IMR-90 (cell line): ENCODE data around the gene E2F3. TPM values are rescaled to one million over a fixed set of nuclear protein-coding genes. Genes with fewer than 3 reads are reported as not detected.
A peak's percentile ranks its signal among the peaks of the same experiment; 100 is the strongest.

Experiments used
- ATAC-seq: fragments of 200-7000 bp; cut with Tn5 transposase; 2 replicates; pipeline ENCODE4 v1.9.1; 2020; ENCODE audit warnings: low read depth, mild to moderate bottlenecking, moderate library complexity
- BruUV-seq: library from RNA; stranded (reverse); fragments of 400-500 nt; replicated peaks from 2 replicates; lab custom pipeline; 2021; lab: Mats Ljungman, UMichigan
- CTCF ChIA-PET: fragments of 300-600 bp; formaldehyde crosslinking; extraction: SDS; loops from one replicate; lab custom pipeline; 2021; ENCODE audit warnings: antibody characterized with exemption; lab: Yijun Ruan, JAX
- POLR2A ChIA-PET: fragments of 300-600 bp; sonication (Branson Sonifier 250); formaldehyde crosslinking; loops from one replicate; lab custom pipeline; 2022; ENCODE audit warnings: antibody characterized with exemption; ENCODE audit not compliant: unreplicated experiment; lab: Charles Lee
- DNase-seq: peaks from one replicate; pipeline ENCODE4 v3.0.0; 2013
- H2AFZ ChIP-seq: replicated peaks from 2 replicates; pipeline ENCODE3; 2013; ENCODE audit warnings: low read length, mild to moderate bottlenecking; ENCODE audit not compliant: poor library complexity
- H2AK5ac ChIP-seq: 2 replicates; pipeline ENCODE4 v1.6.1; 2013; ENCODE audit warnings: low read depth, low read length, inconsistent platforms
- H2AK9ac ChIP-seq: replicated peaks from 2 replicates; pipeline ENCODE3; 2013; ENCODE audit warnings: mild to moderate bottlenecking, low read depth, low read length, moderate library complexity; ENCODE audit not compliant: poor library complexity
- H2BK120ac ChIP-seq: 2 replicates; pipeline ENCODE4 v1.6.1; 2013; ENCODE audit warnings: low read depth, low read length, inconsistent platforms
- H2BK15ac ChIP-seq: 3 replicates; pipeline ENCODE4 v1.6.1; 2013; ENCODE audit warnings: low read depth, low read length, inconsistent platforms
- H2BK20ac ChIP-seq: 2 replicates; pipeline ENCODE4 v1.6.1; 2013; ENCODE audit warnings: low read depth, mild to moderate bottlenecking, inconsistent platforms, low read length, moderate library complexity
- H2BK5ac ChIP-seq: 2 replicates; pipeline ENCODE4 v1.6.1; 2013; ENCODE audit warnings: mild to moderate bottlenecking, low read depth, low read length, inconsistent platforms; ENCODE audit not compliant: poor library complexity, severe bottlenecking
- H3K14ac ChIP-seq: replicated peaks from 2 replicates; pipeline ENCODE4 v1.6.1; 2013; ENCODE audit warnings: low read depth, low read length, inconsistent platforms
- H3K18ac ChIP-seq: 2 replicates; pipeline ENCODE4 v1.6.1; 2013; ENCODE audit warnings: low read depth, low read length, control low read depth
- H3K23ac ChIP-seq: 2 replicates; pipeline ENCODE4 v1.6.1; 2013; ENCODE audit warnings: low read depth, low read length, inconsistent platforms
- H3K27ac ChIP-seq: 2 replicates; pipeline ENCODE4 v1.5.1; 2013; ENCODE audit warnings: mild to moderate bottlenecking, control low read depth, low read length; ENCODE audit not compliant: insufficient read depth
- H3K27me3 ChIP-seq: 2 replicates; pipeline ENCODE4 v1.6.1; 2013; ENCODE audit warnings: low read length; ENCODE audit not compliant: control insufficient read depth, insufficient read depth
- H3K36me3 ChIP-seq: 2 replicates; pipeline ENCODE4 v1.6.1; 2013; ENCODE audit warnings: low read length, mixed read lengths; ENCODE audit not compliant: control insufficient read depth, insufficient read depth
- H3K4ac ChIP-seq: 2 replicates; pipeline ENCODE4 v1.6.1; 2013; ENCODE audit warnings: low read depth, low read length, inconsistent platforms
- H3K4me1 ChIP-seq: 2 replicates; pipeline ENCODE4 v1.6.1; 2013; ENCODE audit warnings: low read length, mixed read lengths; ENCODE audit not compliant: control insufficient read depth, insufficient read depth
- H3K4me2 ChIP-seq: 2 replicates; pipeline ENCODE4 v1.6.1; 2013; ENCODE audit warnings: low read depth, mild to moderate bottlenecking, control low read depth, low read length, moderate library complexity
- H3K4me3 ChIP-seq: 2 replicates; pipeline ENCODE4 v1.5.1; 2013; ENCODE audit warnings: low read depth, mild to moderate bottlenecking, control low read depth, low read length, moderate library complexity; ENCODE audit not compliant: insufficient read depth
- H3K56ac ChIP-seq: 2 replicates; pipeline ENCODE4 v1.6.1; 2013; ENCODE audit warnings: low read length, inconsistent platforms; ENCODE audit not compliant: insufficient read depth; ENCODE audit errors: extremely low read depth
- H3K79me1 ChIP-seq, 2 experiments: 2 replicates each; pipeline ENCODE4 v1.6.1; 2013; ENCODE audit warnings: low read length in 2 of 2, inconsistent platforms in 1 of 2, low read depth in 1 of 2
- H3K9ac ChIP-seq: 2 replicates; pipeline ENCODE4 v1.6.1; 2013; ENCODE audit warnings: low read depth, low read length, control low read depth
- H3K9me1 ChIP-seq: 2 replicates; pipeline ENCODE4 v1.6.1; 2013; ENCODE audit warnings: low read length, inconsistent platforms; ENCODE audit not compliant: insufficient read depth
- H3K9me3 ChIP-seq: 2 replicates; pipeline ENCODE4 v1.6.1; 2013; ENCODE audit warnings: low read length; ENCODE audit not compliant: control insufficient read depth, insufficient read depth
- H4K20me1 ChIP-seq: 2 replicates; pipeline ENCODE4 v1.6.1; 2013; ENCODE audit warnings: low read length, inconsistent platforms; ENCODE audit not compliant: insufficient read depth
- H4K5ac ChIP-seq: 2 replicates; pipeline ENCODE4 v1.6.1; 2013; ENCODE audit warnings: mild to moderate bottlenecking, low read depth, low read length, control low read depth
- H4K8ac ChIP-seq, 2 experiments: 2 replicates each; pipeline ENCODE4 v1.6.1; 2013; ENCODE audit warnings: low read depth in 2 of 2, low read length in 2 of 2, control low read depth in 1 of 2, inconsistent platforms in 1 of 2
- H4K91ac ChIP-seq: 2 replicates; pipeline ENCODE4 v1.6.1; 2013; ENCODE audit warnings: low read depth, low read length, inconsistent platforms; ENCODE audit not compliant: insufficient read depth
- FOS ChIP-seq: fragments of 150-350 bp; IDR thresholded peaks from 2 replicates; pipeline ENCODE4 v1.6.1; 2016; ENCODE audit warnings: low read depth, low read length
- RCOR1 ChIP-seq: IDR thresholded peaks from 2 replicates; pipeline ENCODE4 v1.6.1; 2012; ENCODE audit warnings: mild to moderate bottlenecking, low read length, improper control_type of control experiment; ENCODE audit not compliant: insufficient replicate concordance
- WGBS, 2 experiments: methylation state at CpG; one replicate each; pipeline versions ENCODE4 v1.1.5 to v1.1.7; 2013; ENCODE audit warnings: missing lambda C conversion rate in 2 of 2; ENCODE audit not compliant: insufficient read length in 1 of 2; ENCODE audit errors: extremely low coverage in 2 of 2; 5-methylcytosine and 5-hydroxymethylcytosine counted together
- dilution Hi-C: fragments of 300-500 bp; cut with HindIII; formaldehyde crosslinking; loops from one replicate; pipeline ENCODE4 v1.14.3; 2018; ENCODE audit warnings: low sequenced_read_pairs; ENCODE audit not compliant: unreplicated experiment
- in situ Hi-C: fragments of 300-500 bp; cut with MboI; formaldehyde crosslinking; loops from 3 replicates; pipeline ENCODE4 v1.14.3; 2019; ENCODE audit warnings: low sequenced_read_pairs, inconsistent platforms, mixed read lengths
- intact Hi-C: fragments of 100-400 bp; cut with micrococcal nuclease; formaldehyde crosslinking; loops from 2 replicates; pipeline ENCODE4 v1.10.0; 2022
- polyA plus RNA-seq, 3 experiments: library from polyadenylated mRNA; depleted of rRNA; stranded (reverse); fragments of >200 nt; gene quantifications; 2 replicates each; pipeline ENCODE4 v1.2.3, GENCODE V29; 2012; ENCODE audit warnings: low replicate concordance in 1 of 3
- total RNA-seq: library from RNA; depleted of rRNA; stranded (reverse); fragments of >200 nt; gene quantifications from 2 replicates; pipeline ENCODE4 v1.2.3, GENCODE V29; 2012

The E2F3 gene
- total and polyA plus RNA-seq, 2 of the 4 experiments (the other 2 are of a cell fraction), result 2.3 to 8.2 TPM

DNA sequence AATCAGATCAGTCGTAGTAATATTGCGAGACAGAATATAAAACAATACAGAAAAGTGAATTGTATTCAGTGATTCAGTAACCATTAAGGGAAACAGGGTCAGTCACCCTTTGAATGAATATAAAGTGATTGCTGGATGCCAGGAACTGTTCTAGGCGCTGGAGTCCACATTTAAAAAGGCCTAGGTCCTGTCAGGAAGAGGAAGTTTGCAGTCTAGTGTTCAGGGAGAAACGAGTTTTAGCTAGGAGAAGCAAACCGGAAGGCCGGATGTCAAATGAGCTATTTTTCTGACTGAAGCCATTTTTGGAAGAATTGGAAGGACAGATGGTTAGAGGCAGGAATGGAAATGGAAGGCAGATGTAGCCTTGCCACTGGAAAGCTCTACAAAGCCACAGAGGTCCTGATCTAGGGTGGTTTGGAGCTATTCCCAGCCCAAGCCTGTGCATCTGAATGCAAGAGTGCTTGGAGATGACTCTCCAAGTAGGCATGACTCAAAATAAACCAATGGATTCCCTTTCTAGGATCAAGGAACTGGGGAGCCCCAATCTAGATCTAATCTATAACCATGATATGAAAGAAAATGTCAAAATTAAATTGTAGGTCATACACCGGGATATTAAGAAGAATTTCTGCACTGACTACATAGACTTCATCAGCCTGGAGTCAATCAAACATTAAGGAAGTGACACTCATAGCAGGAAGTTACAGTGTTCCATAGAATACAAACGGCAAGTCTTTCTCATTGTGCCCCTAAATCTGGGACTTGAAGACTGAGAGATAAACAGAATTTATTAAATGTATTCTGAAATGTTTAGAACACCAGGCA, 95.7 kb downstream of the E2F3 start:
- Histone ChIP-seq H3K23ac (no peak overlapping the region), H4K5ac (no peak overlapping the region), H2AK9ac (no peak overlapping the region), H2BK5ac (no peak overlapping the region), H3K18ac (no peak overlapping the region), H4K8ac (no peak overlapping the region), H2BK120ac (no peak overlapping the region), H2BK20ac (no peak overlapping the region), H3K14ac (no peak overlapping the region), H3K4me1 (peaks cover 7% of the 10 kb centered on the region; the same call in 1 of the 2 replicates), H2AFZ (peak overlapping the region; percentile 24), H4K20me1 (no peaks in the 10 kb centered on the region), H3K9me1 (no peaks in the 10 kb centered on the region), H3K4me2 (no peak overlapping the region), H3K36me3 (peaks cover 4% of the 10 kb centered on the region), H2BK15ac (no peak overlapping the region), H3K56ac (no peak overlapping the region), H3K27ac (no peak overlapping the region), H3K4ac (no peak overlapping the region), H3K79me1 (peaks cover 0 to 11% of the 10 kb centered on the region in 2 experiments; a peak in 3 of 4 replicates), H3K9me3 (no peaks in the 10 kb centered on the region), H3K9ac (no peak overlapping the region), H3K27me3 (no peaks in the 10 kb centered on the region), H3K4me3 (no peak overlapping the region), H2AK5ac (no peak overlapping the region), H4K91ac (no peak overlapping the region)
- TF ChIP-seq RCOR1, result peak; percentile 16
- no peak for TF ChIP-seq FOS
- intact Hi-C loops, result no loop called here
- WGBS, 2 experiments, result 58% methylated on average over 5 of the region's 8 CpGs; no CpG with 5 or more reads in 1 of the 2 experiments
- POLR2A ChIA-PET, result interaction anchor here (0.7 kb wide), 1 partner anchor 16 kb away, joined by 5 read pairs; no protein-coding TSS in a partner anchor
- ATAC-seq, result peak; percentile 75
- peak; percentile 93 for DNase-seq
- CTCF ChIA-PET, result no interaction called here
- no TSS peak for BruUV-seq
- in situ Hi-C loops, result no loop called here
- dilution Hi-C loops, result no loop called here
